Measurements from ENCODE around the gene CALN1. TPM values are rescaled to one million over a fixed set of nuclear protein-coding genes. Genes with fewer than 3 reads are reported as not detected.

CALN1 gene
- total RNA-seq, 2 donors from 2014 or later: 4.3 to 6.9 TPM

DNA sequence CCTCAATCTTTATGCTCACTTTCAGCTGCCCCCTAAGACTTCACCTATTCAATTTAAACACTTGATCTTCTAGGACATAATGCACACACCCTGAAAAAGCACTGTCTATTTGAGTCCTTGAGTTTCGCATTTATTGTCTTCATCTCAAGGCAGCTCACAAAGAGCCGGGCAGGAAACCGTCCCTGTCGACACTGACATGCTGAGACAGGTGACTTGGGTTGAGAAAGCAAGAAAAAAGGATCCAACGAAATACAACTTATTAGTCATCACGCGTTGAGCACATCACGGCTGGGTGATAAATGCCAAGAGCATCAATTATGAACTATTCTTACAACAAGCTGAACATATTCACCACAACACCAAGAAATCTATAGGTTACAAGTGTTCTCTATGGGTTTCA, 91.1 kb downstream of the CALN1 start:
- Histone ChIP-seq H3K27me3 (ENCODE audit: control insufficient read depth, insufficient read depth, low read length, poor library complexity, severe bottlenecking) (no peaks in the 10 kb centered on the region), H3K4me3 (ENCODE audit: low read length) (no peak overlapping the region), H3K36me3 (ENCODE audit: control insufficient read depth, insufficient read depth, low read length) (no peaks in the 10 kb centered on the region), H3K9me3 (ENCODE audit: control insufficient read depth, low read length) (no peaks in the 10 kb centered on the region), H3K27ac (ENCODE audit: low read depth, low read length) (no peak overlapping the region), H3K9ac (ENCODE audit: extremely low read depth, low read length, poor library complexity, severe bottlenecking) (no peak overlapping the region), H3K4me1 (ENCODE audit: control insufficient read depth, insufficient read depth, low read length) (no peaks in the 10 kb centered on the region)
- H3K4me3 Mint-ChIP-seq: no peak overlapping the region
- 77 to 84% methylated on average over 4 to 8 of the region's 8 CpGs for WGBS, 2 experiments (ENCODE audit: insufficient coverage in 1 of 2, insufficient read length in 1 of 2)
- peaks cover 4% of the 10 kb centered on the region for H3K9me3 Mint-ChIP-seq
- no peak overlapping the region for H3K27ac Mint-ChIP-seq
- H3K4me1 Mint-ChIP-seq: no peaks in the 10 kb centered on the region
- TF ChIP-seq, protein P1, sequence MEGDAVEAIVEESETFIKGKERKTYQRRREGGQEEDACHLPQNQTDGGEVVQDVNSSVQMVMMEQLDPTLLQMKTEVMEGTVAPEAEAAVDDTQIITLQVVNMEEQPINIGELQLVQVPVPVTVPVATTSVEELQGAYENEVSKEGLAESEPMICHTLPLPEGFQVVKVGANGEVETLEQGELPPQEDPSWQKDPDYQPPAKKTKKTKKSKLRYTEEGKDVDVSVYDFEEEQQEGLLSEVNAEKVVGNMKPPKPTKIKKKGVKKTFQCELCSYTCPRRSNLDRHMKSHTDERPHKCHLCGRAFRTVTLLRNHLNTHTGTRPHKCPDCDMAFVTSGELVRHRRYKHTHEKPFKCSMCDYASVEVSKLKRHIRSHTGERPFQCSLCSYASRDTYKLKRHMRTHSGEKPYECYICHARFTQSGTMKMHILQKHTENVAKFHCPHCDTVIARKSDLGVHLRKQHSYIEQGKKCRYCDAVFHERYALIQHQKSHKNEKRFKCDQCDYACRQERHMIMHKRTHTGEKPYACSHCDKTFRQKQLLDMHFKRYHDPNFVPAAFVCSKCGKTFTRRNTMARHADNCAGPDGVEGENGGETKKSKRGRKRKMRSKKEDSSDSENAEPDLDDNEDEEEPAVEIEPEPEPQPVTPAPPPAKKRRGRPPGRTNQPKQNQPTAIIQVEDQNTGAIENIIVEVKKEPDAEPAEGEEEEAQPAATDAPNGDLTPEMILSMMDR (conservative IDR thresholded peaks at IDR 0.05): no peak
- H3K36me3 Mint-ChIP-seq (ENCODE audit: low read depth): no peaks in the 10 kb centered on the region
- H3K27me3 Mint-ChIP-seq (ENCODE audit: insufficient read depth): no peaks in the 10 kb centered on the region
- DNase-seq: no peak

DNA sequence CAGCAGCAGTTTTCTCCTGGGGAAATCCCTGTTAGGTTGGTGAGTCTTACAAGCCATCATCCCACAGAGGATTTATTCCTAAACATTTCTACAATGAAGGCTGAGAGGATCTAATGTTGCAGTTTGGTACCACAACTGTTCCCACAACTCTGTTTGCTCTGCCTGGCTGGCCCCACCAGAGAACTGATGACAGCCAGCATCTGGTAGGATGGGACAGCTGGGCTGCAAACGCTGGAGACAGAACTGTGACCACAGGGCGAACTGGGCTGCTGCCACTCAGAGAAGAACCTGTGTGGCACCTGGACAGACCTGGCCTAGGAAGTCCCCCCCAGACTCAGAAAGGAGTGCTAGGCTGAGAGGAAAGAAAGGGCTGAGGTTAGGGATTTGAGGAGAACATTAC, 94.8 kb downstream of the CALN1 start:
- Mint-ChIP-seq H3K36me3 (ENCODE audit: low read depth) (no peaks in the 10 kb centered on the region), H3K4me1 (no peaks in the 10 kb centered on the region), H3K27ac (no peak overlapping the region), H3K4me3 (no peak overlapping the region), H3K27me3 (ENCODE audit: insufficient read depth) (no peaks in the 10 kb centered on the region), H3K9me3 (peaks cover 4% of the 10 kb centered on the region)
- Histone ChIP-seq H3K9me3 (ENCODE audit: control insufficient read depth, low read length) (no peaks in the 10 kb centered on the region), H3K27ac (ENCODE audit: low read depth, low read length) (no peak overlapping the region), H3K27me3 (ENCODE audit: control insufficient read depth, insufficient read depth, low read length, poor library complexity, severe bottlenecking) (no peaks in the 10 kb centered on the region), H3K36me3 (ENCODE audit: control insufficient read depth, insufficient read depth, low read length) (no peaks in the 10 kb centered on the region), H3K9ac (ENCODE audit: extremely low read depth, low read length, poor library complexity, severe bottlenecking) (no peak overlapping the region), H3K4me3 (ENCODE audit: low read length) (no peak overlapping the region), H3K4me1 (ENCODE audit: control insufficient read depth, insufficient read depth, low read length) (no peaks in the 10 kb centered on the region)
- WGBS, 2 experiments (ENCODE audit: insufficient coverage in 1 of 2, insufficient read length in 1 of 2): 75 to 79% methylated on average over 2 of the region's 2 CpGs
- no peak for DNase-seq
- TF ChIP-seq, protein P1 (conservative IDR thresholded peaks at IDR 0.05): no peak

DNA sequence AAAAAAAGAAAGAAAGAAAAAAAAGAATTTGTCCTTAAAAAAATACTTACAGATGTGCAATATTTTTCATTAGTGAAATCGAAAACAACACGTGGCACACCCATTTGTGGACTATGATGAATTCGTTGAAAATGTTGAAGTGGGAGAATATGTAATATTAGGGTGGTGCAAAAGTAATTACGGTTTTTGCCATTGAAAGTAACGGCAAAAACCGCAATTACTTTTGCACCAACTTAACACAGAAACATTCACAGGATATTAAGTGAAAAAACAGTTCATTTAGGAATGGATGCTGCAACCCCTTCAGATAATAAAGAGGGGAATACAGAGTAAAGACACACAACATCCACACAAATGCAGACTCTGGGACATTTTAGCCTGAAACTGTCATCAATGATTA, 96.0 kb downstream of the CALN1 start:
- Histone ChIP-seq H3K27ac (ENCODE audit: low read depth, low read length) (no peak overlapping the region), H3K4me1 (ENCODE audit: control insufficient read depth, insufficient read depth, low read length) (no peaks in the 10 kb centered on the region), H3K27me3 (ENCODE audit: control insufficient read depth, insufficient read depth, low read length, poor library complexity, severe bottlenecking) (no peaks in the 10 kb centered on the region), H3K36me3 (ENCODE audit: control insufficient read depth, insufficient read depth, low read length) (no peaks in the 10 kb centered on the region), H3K9ac (ENCODE audit: extremely low read depth, low read length, poor library complexity, severe bottlenecking) (no peak overlapping the region), H3K9me3 (ENCODE audit: control insufficient read depth, low read length) (no peaks in the 10 kb centered on the region), H3K4me3 (ENCODE audit: low read length) (no peak overlapping the region)
- Mint-ChIP-seq H3K9me3 (peaks cover 4% of the 10 kb centered on the region), H3K4me1 (no peaks in the 10 kb centered on the region), H3K4me3 (no peak overlapping the region), H3K27me3 (ENCODE audit: insufficient read depth) (no peaks in the 10 kb centered on the region), H3K36me3 (ENCODE audit: low read depth) (no peaks in the 10 kb centered on the region), H3K27ac (no peak overlapping the region)
- TF ChIP-seq, protein P1 (conservative IDR thresholded peaks at IDR 0.05): no peak
- WGBS, 2 experiments (ENCODE audit: insufficient coverage in 1 of 2, insufficient read length in 1 of 2): 93 to 100% methylated on average over 2 to 3 of the region's 6 CpGs
- no peak for DNase-seq

All from endodermal cell (in vitro differentiated cells).